Psoas muscle (tissue), 8 donors: Measurements from ENCODE around the gene KIF1A. TPM values are rescaled to one million over a fixed set of nuclear protein-coding genes. Genes with fewer than 3 reads are reported as not detected.
A peak's percentile ranks its signal among the peaks of the same experiment; 100 is the strongest.
"Not testable (repeated sequence)": the region's sequence is repeated elsewhere in the genome, so short reads cannot be mapped to it uniquely, and the experiment has no call there.

Source experiments
- ATAC-seq, 4 donors: fragments of 200-7000 bp; cut with Tn5 transposase; one replicate each; pipeline ENCODE4 v1.9.1; 2020; ENCODE audit warnings: moderate library complexity in 3 of 4, mild to moderate bottlenecking in 2 of 4
- DNase-seq, 2 donors: peaks; one replicate each; pipeline ENCODE4 v3.0.0-alpha.2; 2020
- H3K27ac ChIP-seq: fragments of 200-600 bp; one replicate; pipeline ENCODE4 v1.8.0; 2022
- H3K27me3 ChIP-seq, 3 donors: fragments of 200-600 bp in 1 of 3; one replicate each; pipeline versions ENCODE4 v1.6.1 to v1.8.0; 2013 to 2022; ENCODE audit warnings: low read length in 2 of 3, mild to moderate bottlenecking in 2 of 3, moderate library complexity in 1 of 3; ENCODE audit not compliant: insufficient read depth in 3 of 3
- H3K36me3 ChIP-seq, 2 donors: fragments of 200-600 bp in 1 of 2; one replicate each; pipeline versions ENCODE4 v1.6.1 to v1.8.0; 2013 to 2022; ENCODE audit warnings: low read depth in 1 of 2, mild to moderate bottlenecking in 1 of 2, moderate library complexity in 1 of 2; ENCODE audit not compliant: insufficient read depth in 1 of 2
- H3K4me1 ChIP-seq: fragments of 200-600 bp; one replicate; pipeline ENCODE4 v1.8.0; 2022
- H3K4me3 ChIP-seq: fragments of 200-600 bp; one replicate; pipeline ENCODE4 v1.8.0; 2022; ENCODE audit warnings: mild to moderate bottlenecking
- H3K9me3 ChIP-seq: fragments of 200-600 bp; one replicate; pipeline ENCODE4 v1.8.0; 2022
- CTCF ChIP-seq: fragments of 200-600 bp; IDR thresholded peaks from one replicate; pipeline ENCODE4 v1.8.0; 2022; ENCODE audit warnings: antibody characterized with exemption
- WGBS, 3 donors: extraction: QIAGEN DNeasy Blood & Tissue Kit; methylation state at CpG; one replicate each; pipeline versions ENCODE4 v1.1.6 to v1.1.7; 2013; 5-methylcytosine and 5-hydroxymethylcytosine counted together
- intact Hi-C, 2 donors: fragments of 100-400 bp; cut with DNase I; formaldehyde crosslinking; loops; one replicate each; pipeline versions ENCODE4 v1.11.0 to v1.14.2; 2022
- polyA plus RNA-seq, 3 donors: library from polyadenylated mRNA; stranded (reverse); fragments of 200-250 nt; gene quantifications; one replicate each; pipeline ENCODE4 v1.2.3, GENCODE V29; 2013
- total RNA-seq, 4 donors: library from RNA; stranded (reverse); fragmentation: NEBNext Ultra II Directional in 2 of 4; extraction: Animal tissue kit (Norgen Biotek cat#: 25700) in 2 of 4; gene quantifications; one replicate each; pipeline versions ENCODE4 v1.2.1 to v1.2.4, GENCODE V29; 2021 to 2023
- donor health status: healthy with polysubstance abuse.
- donor health status: DM: no; HTN: no; CAD: no; lungs with moderate emphysema.
- donor health status: Bipolar disorder and iron deficiency.
- donor health status: healthy.
- donor health status: DM: yes; HTN: yes; CAD: no.
- donor health status: DM: no; HTN: no; CAD: no.
- donor health status: DM: no; HTN: no; CAD: no.
- donor health status: DM: yes; HTN: yes; CAD: no.

KIF1A gene
- total and polyA plus RNA-seq, 7 donors: 0.01 to 1.2 (median 0.12) TPM; not detected in 2

- Histone ChIP-seq H3K4me3 (no peak overlapping the region), H3K27me3 (peaks cover 0 to 2% (median 0%) of the 10 kb centered on the region in 3 donors), H3K36me3 (no peaks in the 10 kb centered on the region), H3K9me3 (no peaks in the 10 kb centered on the region), H3K4me1 (no peaks in the 10 kb centered on the region), H3K27ac (no peak overlapping the region)
- DNase-seq: no peak
- ATAC-seq: no peak
- intact Hi-C loops: no loop called here
- no peak for TF ChIP-seq CTCF
- 47 to 48% (median 48%) methylated on average over 10 of the region's 10 CpGs for WGBS, 3 donors
Measured at GRCh38 chr2:240685771-240686371, 134.1 kb downstream of the KIF1A start.

- 72 to 79% (median 75%) methylated on average over 14 to 15 of the region's 15 CpGs for WGBS, 3 donors
- intact Hi-C loops, H3K4me1 ChIP-seq, H3K27me3 ChIP-seq, DNase-seq, H3K36me3 ChIP-seq, ATAC-seq, H3K4me3 ChIP-seq, H3K27ac ChIP-seq, H3K9me3 ChIP-seq: not testable (repeated sequence)
Measured at GRCh38 chr2:240683980-240684728, 135.9 kb downstream of the KIF1A start.

DNA sequence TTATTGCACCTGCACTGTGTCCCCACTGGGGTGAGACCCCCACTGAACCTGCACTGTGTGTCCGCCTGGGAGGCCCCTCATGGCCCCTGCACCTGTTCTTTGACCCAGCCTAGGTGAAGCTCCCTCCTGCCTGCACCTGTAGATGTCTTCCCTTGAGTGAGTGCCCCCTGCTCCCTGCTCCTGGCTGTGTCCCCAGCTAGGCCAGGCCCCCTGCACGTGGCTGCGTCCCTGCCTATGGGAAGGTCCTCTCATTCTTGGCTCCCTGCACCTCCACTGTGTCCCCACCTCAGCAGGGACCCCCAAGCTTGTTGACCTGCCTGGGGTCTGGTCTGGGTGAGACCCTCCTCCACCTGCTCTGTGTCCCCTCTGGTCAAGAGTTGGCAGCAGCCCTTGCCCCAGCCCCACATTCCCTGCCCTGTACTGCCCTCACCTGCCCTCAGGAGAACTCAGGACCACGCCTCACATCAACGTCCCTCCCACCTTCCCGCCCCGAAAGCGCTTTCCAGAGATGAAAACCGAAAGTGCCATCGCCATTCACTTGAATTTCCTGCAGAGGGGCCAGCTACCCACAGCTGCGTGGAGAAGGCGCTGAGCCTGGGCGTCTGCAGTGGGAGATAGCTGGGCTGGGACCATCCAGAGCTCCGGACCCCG, 136.6 kb downstream of the KIF1A start:
- H3K4me1 ChIP-seq, H3K27me3 ChIP-seq, H3K4me3 ChIP-seq, H3K27ac ChIP-seq, H3K9me3 ChIP-seq, intact Hi-C loops, H3K36me3 ChIP-seq, DNase-seq: not testable (repeated sequence)
- 67 to 83% (median 68%) methylated on average over 1 to 4 of the region's 15 CpGs for WGBS, 3 donors
- peak in 1 of 4 donors; percentile 26 for ATAC-seq

GRCh38 chr2:240682431-240683224, 137.4 kb downstream of the KIF1A start, which contains the start of gene AQP12B:
Gene AQP12B, minus strand, starts transcription at chr2:240682885. Its CDS starts 48 bp downstream, at chr2:240682837.
- H3K27ac ChIP-seq, H3K9me3 ChIP-seq, H3K27me3 ChIP-seq, intact Hi-C loops, H3K4me3 ChIP-seq, H3K4me1 ChIP-seq, ATAC-seq, H3K36me3 ChIP-seq: not testable (repeated sequence)
- DNase-seq: peak in 1 of 2 donors; percentile 53
- 82 to 86% (median 84%) methylated on average over 13 to 35 of the region's 37 CpGs for WGBS, 3 donors

GRCh38 chr2:240680185-240680584, 139.8 kb downstream of the KIF1A start:
- WGBS, 3 donors: 21 to 55% (median 25%) methylated on average over 1 to 2 of the region's 11 CpGs
- H3K27me3 ChIP-seq, H3K9me3 ChIP-seq, H3K27ac ChIP-seq, H3K4me3 ChIP-seq, DNase-seq, intact Hi-C loops, H3K4me1 ChIP-seq, ATAC-seq, H3K36me3 ChIP-seq: not testable (repeated sequence)

DNA sequence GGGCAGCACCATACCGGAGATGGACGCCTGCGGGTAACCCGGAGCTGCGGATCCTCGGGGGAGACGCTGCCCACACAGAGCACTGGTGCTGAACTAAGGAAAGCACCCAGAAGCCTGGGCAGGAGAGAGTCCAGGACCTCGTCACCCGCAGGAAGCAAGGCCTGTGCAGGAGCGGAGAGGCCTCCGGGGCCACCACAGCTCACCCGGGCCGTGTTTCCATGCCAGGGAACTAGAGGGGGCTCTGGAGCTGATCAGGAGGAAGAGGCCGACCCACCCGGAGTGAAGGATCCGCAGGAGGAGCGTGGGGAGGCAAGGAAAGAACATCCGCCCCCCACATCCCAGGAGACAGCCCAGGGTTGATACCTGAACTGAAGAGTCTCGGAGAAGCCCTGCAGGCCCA, 141.1 kb downstream of the KIF1A start:
- H3K9me3 ChIP-seq, H3K36me3 ChIP-seq, H3K4me1 ChIP-seq, H3K4me3 ChIP-seq, H3K27ac ChIP-seq, DNase-seq, H3K27me3 ChIP-seq, ATAC-seq, intact Hi-C loops: not testable (repeated sequence)
- WGBS, 3 donors: no CpG with 5 or more reads among the region's 19 CpGs

DNA sequence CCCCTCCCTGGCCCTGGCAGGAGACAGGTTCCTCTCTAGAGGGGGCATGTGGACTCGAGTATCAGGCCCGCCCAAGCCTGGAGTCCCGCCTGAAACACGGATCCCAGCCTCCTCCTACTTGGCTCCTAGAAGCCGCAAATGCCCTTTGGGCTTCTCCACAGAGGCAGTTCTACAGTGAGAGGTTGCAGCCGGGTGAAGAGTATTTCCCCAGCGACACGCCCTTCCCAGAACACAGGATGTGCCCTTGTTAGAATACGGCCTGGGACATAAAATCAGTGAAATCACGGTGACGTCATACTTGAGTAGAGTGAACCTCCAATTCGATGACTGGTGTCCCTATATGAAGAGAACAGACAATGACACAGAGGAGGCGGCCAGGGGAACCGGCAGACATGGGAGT, 142.0 kb downstream of the KIF1A start:
- intact Hi-C loops, H3K4me3 ChIP-seq, H3K9me3 ChIP-seq, H3K4me1 ChIP-seq, H3K27ac ChIP-seq, ATAC-seq, DNase-seq, H3K27me3 ChIP-seq, H3K36me3 ChIP-seq: not testable (repeated sequence)
- WGBS, 3 donors: 60 to 100% (median 69%) methylated on average over 1 to 6 of the region's 14 CpGs

DNA sequence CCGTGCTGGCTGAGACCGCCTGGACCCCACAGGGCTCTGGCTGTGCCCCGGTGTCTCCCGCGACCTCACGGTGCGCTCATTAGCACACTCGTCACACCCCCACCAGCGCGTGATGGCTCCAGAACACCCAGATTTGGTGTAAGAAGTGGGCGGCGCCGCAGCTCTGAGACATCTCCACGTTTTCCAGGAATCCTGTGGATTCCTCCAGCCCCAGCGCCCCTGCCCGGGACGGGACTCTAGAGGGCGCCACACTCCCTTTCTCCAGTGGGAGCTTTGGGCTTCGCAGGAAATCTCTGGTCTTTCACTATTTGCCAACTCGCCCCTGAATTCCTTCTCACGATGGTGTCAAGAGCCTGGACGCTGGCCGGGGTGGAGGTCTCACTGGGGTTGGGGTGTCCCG, 144.7 kb downstream of the KIF1A start:
- no CpG with 5 or more reads among the region's 24 CpGs for WGBS, 3 donors
- DNase-seq, H3K27me3 ChIP-seq, H3K9me3 ChIP-seq, H3K4me3 ChIP-seq, H3K36me3 ChIP-seq, H3K27ac ChIP-seq, intact Hi-C loops, H3K4me1 ChIP-seq: not testable (repeated sequence)
- peak; percentile 28 to 72 (median 56) for ATAC-seq

- H3K4me3 ChIP-seq, H3K36me3 ChIP-seq, intact Hi-C loops, H3K4me1 ChIP-seq, H3K9me3 ChIP-seq, H3K27ac ChIP-seq, H3K27me3 ChIP-seq, DNase-seq: not testable (repeated sequence)
- peak in 2 of 4 donors; percentile 27 to 30 for ATAC-seq
- WGBS, 3 donors: 19 to 25% (median 20%) methylated on average over 10 to 12 of the region's 16 CpGs
Measured at GRCh38 chr2:240674461-240675184, 145.4 kb downstream of the KIF1A start.
